Measurements from ENCODE around the gene ZNF503. TPM values are rescaled to one million over a fixed set of nuclear protein-coding genes. Genes with fewer than 3 reads are reported as not detected.

Gene ZNF503
- total and polyA plus RNA-seq, 2 of the 8 experiments (the other 6 are each of a cell fraction or from before 2014, with no cell fraction given) = 0.03 to 0.13 TPM

GRCh38 chr10:75350791-75351190 lies 50.8 kb downstream of the ZNF503 start:
- no peak overlapping the region for H2BK5ac ChIP-seq (ENCODE audit: low read depth, low read length)
- H2BK12ac ChIP-seq (ENCODE audit: low read depth, low read length) = no peak overlapping the region
- ChIA-PET CTCF (ENCODE audit: partially characterized antibody) (interaction anchor here (1.2 kb wide), 1 partner anchor 55 kb away, joined by 3 read pairs; no protein-coding TSS in a partner anchor), POLR2A (ENCODE audit: partially characterized antibody) (no interaction called here)
- no peaks in the 10 kb centered on the region for H3K36me3 ChIP-seq (ENCODE audit: control insufficient read depth in 2 of 4, insufficient read depth in 4 of 4, low read length in 3 of 4)
- H3K4me2 ChIP-seq (ENCODE audit: insufficient read depth in 1 of 2, low read depth in 2 of 2, low read length in 2 of 2) = no peak overlapping the region
- H3K79me1 ChIP-seq (ENCODE audit: low read depth, low read length) = no peaks in the 10 kb centered on the region
- H4K8ac ChIP-seq (ENCODE audit: extremely low read depth, insufficient read depth, low read length) = no peak overlapping the region
- 93% methylated on average over 4 of the region's 4 CpGs; no CpG with 5 or more reads in 1 of the 2 experiments for WGBS, 2 experiments (ENCODE audit: extremely low coverage in 1 of 2, insufficient coverage in 1 of 2, insufficient read length in 1 of 2, insufficient replicate concordance in 2 of 2, low coverage in 1 of 2, low lambda C conversion rate in 2 of 2, missing lambda C conversion rate in 1 of 2)
- no peak overlapping the region for H2AK5ac ChIP-seq (ENCODE audit: low read depth, low read length)
- no peak overlapping the region for H3K27ac ChIP-seq (ENCODE audit: low read depth, low read length)
- H2AFZ ChIP-seq (ENCODE audit: low read length) = no peak overlapping the region
- H2BK15ac ChIP-seq (ENCODE audit: low read length) = no peak overlapping the region
- FAIRE-seq = no peak
- no peaks in the 10 kb centered on the region for H3K79me2 ChIP-seq (ENCODE audit: control insufficient read depth in 1 of 2, insufficient read depth in 2 of 2, low read length in 2 of 2)
- H3K4ac ChIP-seq (replicated peaks; ENCODE audit: insufficient read length, low read depth, low read length) = no peak overlapping the region
- peaks cover 0 to 2% (median 0%) of the 10 kb centered on the region in 4 experiments; a peak in 1 of 7 replicates for H3K27me3 ChIP-seq (replicated peaks in 1 of 4; ENCODE audit: control insufficient read depth in 3 of 4, extremely low read depth in 1 of 4, insufficient read depth in 3 of 4, low read length in 3 of 4)
- no peak overlapping the region for H2BK120ac ChIP-seq (replicated peaks; ENCODE audit: low read depth, low read length)
- H3K23ac ChIP-seq (ENCODE audit: insufficient read length) = no peak overlapping the region
- H3K9ac ChIP-seq (replicated peaks in 1 of 4; ENCODE audit: extremely low read depth in 1 of 4, low read depth in 3 of 4, low read length in 3 of 4) = no peak overlapping the region
- H3K4me3 ChIP-seq (ENCODE audit: extremely low read depth in 1 of 4, insufficient read depth in 2 of 4, low read depth in 3 of 4, low read length in 4 of 4) = no peak overlapping the region
- no peak overlapping the region for H4K91ac ChIP-seq (replicated peaks; ENCODE audit: insufficient read length, low read length)
- no peak overlapping the region for H3K14ac ChIP-seq (ENCODE audit: insufficient read length)
- H3K4me1 ChIP-seq (replicated peaks in 1 of 4; ENCODE audit: control insufficient read depth in 3 of 4, insufficient read depth in 4 of 4, low read length in 3 of 4) = no peaks in the 10 kb centered on the region
- H2BK20ac ChIP-seq (ENCODE audit: low read length) = no peak overlapping the region
- no peaks in the 10 kb centered on the region for H4K20me1 ChIP-seq (replicated peaks in 1 of 2; ENCODE audit: control insufficient read depth in 1 of 2, insufficient read depth in 2 of 2, low read length in 2 of 2)
- no peak overlapping the region for H3K18ac ChIP-seq (ENCODE audit: extremely low read depth, low read length)
- DNase-seq (ENCODE audit: low read depth in 1 of 2, low spot score in 2 of 2) = no peak
- no peak overlapping the region for H3K56ac ChIP-seq (replicated peaks; ENCODE audit: insufficient read length, low read depth, low read length)
- H3K23me2 ChIP-seq (ENCODE audit: low read depth, low read length) = no peaks in the 10 kb centered on the region
- no peaks in the 10 kb centered on the region for H3K9me3 ChIP-seq (ENCODE audit: insufficient read depth in 2 of 2, low read depth in 1 of 2, low read length in 1 of 2)
- no peak overlapping the region for H4K5ac ChIP-seq (ENCODE audit: insufficient read length, low read depth, low read length)
- TF ChIP-seq TAF7 (optimal IDR thresholded peaks at IDR 0.05; ENCODE audit: borderline replicate concordance, low read depth, low read length) = no peak
- TF ChIP-seq ATF3 (IDR thresholded peaks at IDR 0.05; ENCODE audit: insufficient read depth, low read depth, low read length) = no peak
- no peak for TF ChIP-seq TEAD4 (IDR thresholded peaks at IDR 0.05; ENCODE audit: low read depth, low read length)
- TF ChIP-seq GTF2F1 (IDR thresholded peaks at IDR 0.05; ENCODE audit: borderline replicate concordance, low read depth, low read length) = no peak
- no peak for TF ChIP-seq ZNF274 (IDR thresholded peaks at IDR 0.05; ENCODE audit: borderline replicate concordance, extremely low read depth, low read length)
- TF ChIP-seq MAX (IDR thresholded peaks at IDR 0.05) = no peak
- TF ChIP-seq RFX5 (IDR thresholded peaks at IDR 0.05; ENCODE audit: borderline replicate concordance, low read depth, low read length) = no peak
- TF ChIP-seq TBP (IDR thresholded peaks at IDR 0.05; ENCODE audit: low read depth, low read length) = no peak
- no peak for TF ChIP-seq GABPA (IDR thresholded peaks at IDR 0.05; ENCODE audit: borderline replicate concordance, insufficient read depth, low read length)
- TF ChIP-seq PHF8 (conservative IDR thresholded peaks at IDR 0.05; ENCODE audit: low read depth, low read length) = no peak
- no peak for TF ChIP-seq E2F6 (IDR thresholded peaks at IDR 0.05)
